GM12878 (cell line): ENCODE data around the gene ARHGAP26. TPM values are rescaled to one million over a fixed set of nuclear protein-coding genes. Genes with fewer than 3 reads are reported as not detected.

Experiments
- ATAC-seq: fragments of 200-7000 bp; cut with Tn5 transposase; 3 replicates; pipeline ENCODE4 v1.9.1; 2020; ENCODE audit warnings: mild to moderate bottlenecking, moderate library complexity
- BruUV-seq: library from RNA; stranded (reverse); fragments of 400-500 nt; replicated peaks from 2 replicates; lab custom pipeline; 2021; lab: Mats Ljungman, UMichigan
- CTCF ChIA-PET: fragments of 300-600 bp; sonication (Branson Sonifier 250); formaldehyde crosslinking; extraction: SDS; loops from one replicate; lab custom pipeline; 2021; ENCODE audit warnings: inconsistent platforms; lab: Yijun Ruan, JAX
- POLR2A ChIA-PET: fragments of 350-600 bp; formaldehyde crosslinking; extraction: SDS; loops from one replicate; lab custom pipeline; 2021; ENCODE audit warnings: inconsistent platforms; lab: Charles Lee
- RAD21 ChIA-PET: fragments of 300-600 bp; sonication (Branson Sonifier 250); formaldehyde crosslinking; loops from one replicate; lab custom pipeline; 2023; ENCODE audit warnings: antibody characterized with exemption; ENCODE audit not compliant: unreplicated experiment; lab: Charles Lee
- SMC1A ChIA-PET: fragments of 300-600 bp; sonication (Branson Sonifier 250); formaldehyde crosslinking; loops from one replicate; lab custom pipeline; 2023; ENCODE audit not compliant: unreplicated experiment, uncharacterized antibody; lab: Charles Lee
- DNase-seq: peaks from one replicate; pipeline ENCODE4 v3.0.0-alpha.2; 2011; ENCODE audit warnings: low read depth, low spot score
- FAIRE-seq: peaks from 3 replicates; lab custom pipeline; 2011; peaks lifted over from hg19 to GRCh38; lab: Jason Lieb, UNC
- H2AFZ ChIP-seq: 2 replicates; pipeline ENCODE4 v1.6.0; 2011; ENCODE audit warnings: low read depth, low read length, control low read depth; ENCODE audit not compliant: control insufficient read depth
- H3K27ac ChIP-seq: 2 replicates; pipeline ENCODE4 v1.5.1; 2011; ENCODE audit warnings: control low read depth; ENCODE audit not compliant: control insufficient read depth, insufficient read depth
- H3K27me3 ChIP-seq, 2 experiments: replicated peaks in 1 of 2; 2 replicates each; pipeline versions ENCODE4 v1.6.0 to v1.6.1; 2011; ENCODE audit warnings: low read length in 1 of 2; ENCODE audit not compliant: control insufficient read depth in 2 of 2, insufficient read depth in 2 of 2
- H3K36me3 ChIP-seq, 2 experiments: 2 replicates each; pipeline ENCODE4 v1.5.1; 2011; ENCODE audit warnings: low read length in 1 of 2; ENCODE audit not compliant: control insufficient read depth in 2 of 2, insufficient read depth in 2 of 2
- H3K4me1 ChIP-seq: 2 replicates; pipeline ENCODE4 v1.6.1; 2011; ENCODE audit warnings: mild to moderate bottlenecking, low read length, moderate library complexity, mixed read lengths; ENCODE audit not compliant: control insufficient read depth, insufficient read depth
- H3K4me2 ChIP-seq: 2 replicates; pipeline ENCODE4 v1.6.0; 2011; ENCODE audit warnings: control low read depth; ENCODE audit not compliant: control insufficient read depth, insufficient read depth
- H3K4me3 ChIP-seq: fragments of 200-600 bp; sonication (generic); 2 replicates; pipeline ENCODE4 v1.5.1; 2016
- H3K79me2 ChIP-seq: 2 replicates; pipeline ENCODE4 v1.6.0; 2011; ENCODE audit warnings: low read length; ENCODE audit not compliant: control insufficient read depth, insufficient read depth
- H3K9ac ChIP-seq: 2 replicates; pipeline ENCODE4 v1.8.0; 2011; ENCODE audit warnings: low read length, control low read depth, mixed read lengths; ENCODE audit not compliant: control insufficient read depth, insufficient read depth
- H3K9me3 ChIP-seq: replicated peaks from 3 replicates; pipeline ENCODE4 v1.5.1; 2011; ENCODE audit warnings: mild to moderate bottlenecking, low read length; ENCODE audit not compliant: control insufficient read depth, insufficient read depth
- H4K20me1 ChIP-seq: 2 replicates; pipeline ENCODE4 v1.6.0; 2011; ENCODE audit not compliant: control insufficient read depth, insufficient read depth
- BHLHE40 ChIP-seq, 2 experiments: fragments of 450-650 bp in 1 of 2; IDR thresholded peaks; 2 replicates each; pipeline ENCODE4 v1.6.1; 2011 to 2017; ENCODE audit warnings: low read depth in 2 of 2, borderline replicate concordance in 1 of 2, improper control_type of control experiment in 1 of 2, low read length in 1 of 2, mild to moderate bottlenecking in 1 of 2
- MEF2A ChIP-seq: IDR thresholded peaks from 2 replicates; pipeline ENCODE4 v1.6.1; 2011; ENCODE audit warnings: low read depth, mild to moderate bottlenecking, low read length, moderate library complexity; ENCODE audit not compliant: insufficient read depth
- MYC ChIP-seq: IDR thresholded peaks from 2 replicates; pipeline ENCODE4 v1.6.1; 2011; ENCODE audit warnings: mild to moderate bottlenecking, low read length, moderate library complexity, inconsistent platforms; ENCODE audit not compliant: insufficient read depth, insufficient replicate concordance, insufficient read length, severe bottlenecking
- NFYA ChIP-seq: IDR thresholded peaks from 2 replicates; pipeline ENCODE4 v1.6.1; 2011; ENCODE audit warnings: low read depth, mild to moderate bottlenecking, low read length, improper control_type of control experiment, borderline replicate concordance
- SKIL ChIP-seq: fragments of 450-650 bp; IDR thresholded peaks from 2 replicates; pipeline ENCODE4 v1.6.1; 2017; ENCODE audit warnings: mild to moderate bottlenecking, low read depth, inconsistent platforms; ENCODE audit not compliant: poor library complexity, severe bottlenecking
- SRF ChIP-seq, 2 experiments: IDR thresholded peaks; 2 replicates each; pipeline ENCODE4 v1.6.1; 2011; ENCODE audit warnings: low read depth in 2 of 2, low read length in 2 of 2, mild to moderate bottlenecking in 1 of 2, moderate library complexity in 1 of 2
- STAT1 ChIP-seq: fragments of 450-650 bp; conservative IDR thresholded peaks from 2 replicates; pipeline ENCODE4 v1.6.1; 2014; ENCODE audit warnings: antibody characterized with exemption, mild to moderate bottlenecking
- ZBTB4 ChIP-seq: fragments of 450-650 bp; formaldehyde crosslinking; IDR thresholded peaks from 2 replicates; pipeline ENCODE4 v1.4.0; 2022; ENCODE audit warnings: mild to moderate bottlenecking, moderate library complexity
- ZNF384 ChIP-seq: IDR thresholded peaks from 2 replicates; pipeline ENCODE4 v1.6.1; 2012; ENCODE audit warnings: low read depth, mild to moderate bottlenecking, low read length, improper control_type of control experiment, borderline replicate concordance
- WGBS: methylation state at CpG from one replicate; pipeline ENCODE4 v1.1.6; 2016; ENCODE audit warnings: low lambda C conversion rate; ENCODE audit not compliant: insufficient replicate concordance, insufficient coverage; ENCODE audit errors: missing lambda C conversion rate; 5-methylcytosine and 5-hydroxymethylcytosine counted together
- in situ Hi-C: fragments of 300-500 bp; cut with MboI; formaldehyde crosslinking; loops from 9 replicates; pipeline ENCODE4 v1.14.3; 2018; ENCODE audit warnings: mixed read lengths
- intact Hi-C: fragments of 100-400 bp; cut with micrococcal nuclease; formaldehyde crosslinking; loops from one replicate; pipeline ENCODE4 v1.14.2; 2022; ENCODE audit not compliant: unreplicated experiment
- polyA plus RNA-seq, 11 experiments: library from polyadenylated mRNA; depleted of rRNA in 4 of 11; unstranded in 6 of 11; stranded (reverse) in 5 of 11; fragments of >200 nt; fragmentation: Nextera tagmentation in 4 of 11; fragmentation: Illumina TruSeq in 1 of 11; extraction: Ambion mirVana in 4 of 11; extraction: Trizol in 1 of 11; gene quantifications; 1 replicate in 1 of 11; 2 replicates in 10 of 11; pipeline versions ENCODE4 v1.2.1 to v1.2.3, GENCODE V29; 2011 to 2016; ENCODE audit warnings: inconsistent platforms in 2 of 11, missing spikeins in 2 of 11, low read depth in 1 of 11
- total RNA-seq, 4 experiments: library from RNA; depleted of rRNA in 3 of 4; stranded (reverse); fragments of >200 nt in 3 of 4; fragmentation: Illumina TruSeq in 1 of 4; extraction: Trizol in 1 of 4; gene quantifications; 2 replicates each; pipeline versions ENCODE4 v1.2.1 to v1.2.3, GENCODE V29; 2013 to 2021
- TF ChIP-seq, protein P1 (sequence below): IDR thresholded peaks from 2 replicates; pipeline ENCODE4 v1.6.1; 2012; ENCODE audit warnings: improper control_type of control experiment, low read depth, low read length; ENCODE audit not compliant: insufficient replicate concordance

The ARHGAP26 gene
- total and polyA plus RNA-seq, 10 of the 15 experiments (the other 5 are each of a cell fraction or from before 2014, with no cell fraction given), result 9.4 to 41.5 (median 19.3) TPM

DNA sequence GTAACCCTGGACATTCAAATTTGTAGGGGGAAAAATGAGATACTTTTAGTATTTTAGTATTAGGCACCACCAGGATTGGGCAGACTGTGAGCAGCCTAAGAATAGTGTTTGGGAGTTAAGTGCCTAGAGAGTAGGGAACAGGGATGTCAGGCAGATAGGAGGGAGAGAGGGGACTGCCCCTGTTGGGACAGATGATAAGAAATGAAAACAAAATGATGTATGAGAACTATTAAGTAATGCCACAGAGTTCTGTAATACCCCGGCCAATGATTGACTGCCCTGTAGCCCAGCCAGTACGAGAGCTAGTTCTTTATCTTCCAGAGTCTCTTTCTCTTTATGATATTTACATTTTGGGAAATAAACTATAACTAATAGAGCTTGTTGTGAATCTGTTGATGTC is 24.4 kb downstream of the ARHGAP26 start:
- no peaks in the 10 kb centered on the region for H3K79me2 ChIP-seq
- no peak overlapping the region for H3K9ac ChIP-seq
- in situ Hi-C loops (no loop called here), intact Hi-C loops (no loop called here)
- ATAC-seq (0 out of 3 replicates have a peak, but pooled peaks have one; percentile 31), DNase-seq (no peak), FAIRE-seq (no peak)
- ChIA-PET POLR2A (no interaction called here), RAD21 (no interaction called here), SMC1A (no interaction called here), CTCF (no interaction called here)
- no TSS peak for BruUV-seq
- no peaks in the 10 kb centered on the region for H4K20me1 ChIP-seq
- H3K27ac ChIP-seq, result no peak overlapping the region
- H3K4me2 ChIP-seq, result no peak overlapping the region
- H3K4me3 ChIP-seq, result no peak overlapping the region
- no peaks in the 10 kb centered on the region for H3K27me3 ChIP-seq
- 22% methylated on average over 2 of the region's 2 CpGs for WGBS
- H3K9me3 ChIP-seq, result no peaks in the 10 kb centered on the region
- no peak overlapping the region for H2AFZ ChIP-seq
- H3K4me1 ChIP-seq, result peaks cover 5% of the 10 kb centered on the region
- no peaks in the 10 kb centered on the region for H3K36me3 ChIP-seq
- TF ChIP-seq SRF (IDR thresholded peaks at IDR 0.05; ENCODE audit: low read depth in 2 of 2, low read length in 2 of 2) (no peak), ZBTB4 (CRISPR knock-in tag) (no peak), MEF2A (no peak), BHLHE40 (IDR thresholded peaks at IDR 0.05; ENCODE audit: borderline replicate concordance in 1 of 2, low read depth in 2 of 2, low read length in 1 of 2) (no peak), SKIL (no peak), MYC (no peak), NFYA (no peak), ZNF384 (no peak), STAT1 (no peak)
- TF ChIP-seq, protein P1, sequence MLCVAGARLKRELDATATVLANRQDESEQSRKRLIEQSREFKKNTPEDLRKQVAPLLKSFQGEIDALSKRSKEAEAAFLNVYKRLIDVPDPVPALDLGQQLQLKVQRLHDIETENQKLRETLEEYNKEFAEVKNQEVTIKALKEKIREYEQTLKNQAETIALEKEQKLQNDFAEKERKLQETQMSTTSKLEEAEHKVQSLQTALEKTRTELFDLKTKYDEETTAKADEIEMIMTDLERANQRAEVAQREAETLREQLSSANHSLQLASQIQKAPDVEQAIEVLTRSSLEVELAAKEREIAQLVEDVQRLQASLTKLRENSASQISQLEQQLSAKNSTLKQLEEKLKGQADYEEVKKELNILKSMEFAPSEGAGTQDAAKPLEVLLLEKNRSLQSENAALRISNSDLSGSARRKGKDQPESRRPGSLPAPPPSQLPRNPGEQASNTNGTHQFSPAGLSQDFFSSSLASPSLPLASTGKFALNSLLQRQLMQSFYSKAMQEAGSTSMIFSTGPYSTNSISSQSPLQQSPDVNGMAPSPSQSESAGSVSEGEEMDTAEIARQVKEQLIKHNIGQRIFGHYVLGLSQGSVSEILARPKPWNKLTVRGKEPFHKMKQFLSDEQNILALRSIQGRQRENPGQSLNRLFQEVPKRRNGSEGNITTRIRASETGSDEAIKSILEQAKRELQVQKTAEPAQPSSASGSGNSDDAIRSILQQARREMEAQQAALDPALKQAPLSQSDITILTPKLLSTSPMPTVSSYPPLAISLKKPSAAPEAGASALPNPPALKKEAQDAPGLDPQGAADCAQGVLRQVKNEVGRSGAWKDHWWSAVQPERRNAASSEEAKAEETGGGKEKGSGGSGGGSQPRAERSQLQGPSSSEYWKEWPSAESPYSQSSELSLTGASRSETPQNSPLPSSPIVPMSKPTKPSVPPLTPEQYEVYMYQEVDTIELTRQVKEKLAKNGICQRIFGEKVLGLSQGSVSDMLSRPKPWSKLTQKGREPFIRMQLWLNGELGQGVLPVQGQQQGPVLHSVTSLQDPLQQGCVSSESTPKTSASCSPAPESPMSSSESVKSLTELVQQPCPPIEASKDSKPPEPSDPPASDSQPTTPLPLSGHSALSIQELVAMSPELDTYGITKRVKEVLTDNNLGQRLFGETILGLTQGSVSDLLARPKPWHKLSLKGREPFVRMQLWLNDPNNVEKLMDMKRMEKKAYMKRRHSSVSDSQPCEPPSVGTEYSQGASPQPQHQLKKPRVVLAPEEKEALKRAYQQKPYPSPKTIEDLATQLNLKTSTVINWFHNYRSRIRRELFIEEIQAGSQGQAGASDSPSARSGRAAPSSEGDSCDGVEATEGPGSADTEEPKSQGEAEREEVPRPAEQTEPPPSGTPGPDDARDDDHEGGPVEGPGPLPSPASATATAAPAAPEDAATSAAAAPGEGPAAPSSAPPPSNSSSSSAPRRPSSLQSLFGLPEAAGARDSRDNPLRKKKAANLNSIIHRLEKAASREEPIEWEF, result no peak
